HG03108 (cell line): ENCODE measurements around the gene COL28A1.
A peak's percentile ranks its signal among the peaks of the same experiment; 100 is the strongest.

Source experiments
- ATAC-seq: cut with Tn5 transposase; IDR thresholded peaks from one replicate; pipeline ENCODE4 v1.9.1; 2021; ENCODE audit warnings: moderate library complexity; ENCODE audit not compliant: unreplicated experiment

Gene COL28A1

DNA sequence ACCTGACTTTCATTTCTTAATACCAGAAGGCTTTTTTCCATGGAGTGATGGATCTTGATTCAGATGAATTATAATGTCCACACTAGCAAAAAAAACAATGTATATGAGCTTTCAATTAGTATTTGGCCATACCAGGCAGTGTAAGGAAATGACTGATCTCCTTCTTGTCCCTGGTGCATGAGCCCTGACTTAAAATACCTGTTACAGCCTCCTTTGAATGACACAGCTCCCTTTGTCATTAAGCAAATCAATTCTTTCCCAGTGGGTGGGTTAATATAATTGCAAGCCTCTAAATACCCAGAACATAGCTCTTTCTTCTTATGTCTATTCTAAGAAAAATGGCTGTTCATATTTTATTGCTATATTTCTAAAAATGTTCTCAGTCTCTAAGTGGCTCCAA, 188.6 kb downstream of the COL28A1 start:
- ATAC-seq: no peak

DNA sequence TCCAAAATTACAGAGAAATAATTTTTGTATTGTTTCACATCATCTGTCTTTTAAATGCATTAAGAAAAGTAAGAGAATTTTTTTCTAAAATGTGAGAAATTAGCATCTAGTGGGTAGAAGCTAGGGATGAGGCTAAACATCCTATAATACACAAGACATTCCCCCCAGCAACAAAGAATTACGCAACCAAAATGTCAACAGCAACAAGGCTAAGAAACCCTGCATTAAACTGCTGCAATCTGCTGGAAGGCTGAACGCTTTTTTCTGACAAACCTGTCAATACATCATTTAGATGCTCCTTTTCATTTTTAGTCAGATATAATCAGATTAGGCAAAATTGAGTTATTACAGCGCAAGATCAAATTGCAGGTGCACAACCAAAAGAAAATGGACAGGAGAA, 191.1 kb downstream of the COL28A1 start:
- ATAC-seq: no peak

DNA sequence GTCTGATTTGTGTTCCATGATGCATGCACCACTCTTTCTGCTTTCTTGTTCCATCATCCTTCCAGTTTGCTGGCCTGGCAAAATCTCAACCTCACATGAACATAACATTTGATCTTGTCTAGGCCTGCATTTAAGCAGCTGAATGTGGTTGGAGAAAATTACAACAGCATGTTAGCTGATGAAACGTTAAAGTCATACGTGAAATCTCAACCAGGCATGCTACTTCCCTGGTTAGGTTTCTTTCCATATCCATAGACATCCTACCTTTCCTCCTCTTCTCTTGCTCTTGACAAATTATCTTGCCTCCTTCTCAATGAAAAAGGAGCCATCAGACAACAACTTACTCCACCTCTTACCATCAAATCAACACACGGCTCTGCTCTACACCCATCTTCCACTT, 199.8 kb downstream of the COL28A1 start:
- no peak for ATAC-seq

DNA sequence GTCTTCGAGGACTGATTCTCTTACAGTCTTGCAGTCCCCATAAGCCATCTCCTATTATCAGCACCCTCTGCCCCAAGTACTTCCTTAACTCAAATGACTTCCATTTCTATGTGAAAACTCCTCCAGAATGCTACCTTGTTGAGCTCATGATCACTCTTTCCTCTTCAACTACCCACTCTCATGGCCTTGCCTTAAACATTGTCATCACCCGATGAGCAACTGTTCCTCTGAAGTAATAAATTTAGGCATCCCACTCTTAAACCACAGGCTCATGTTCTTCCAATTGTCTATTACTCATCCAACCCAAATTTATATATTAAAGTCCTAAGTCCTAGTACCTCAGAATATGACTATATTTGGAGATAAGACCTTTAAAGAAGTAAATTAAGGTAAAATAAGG, 200.5 kb downstream of the COL28A1 start:
- ATAC-seq: no peak

DNA sequence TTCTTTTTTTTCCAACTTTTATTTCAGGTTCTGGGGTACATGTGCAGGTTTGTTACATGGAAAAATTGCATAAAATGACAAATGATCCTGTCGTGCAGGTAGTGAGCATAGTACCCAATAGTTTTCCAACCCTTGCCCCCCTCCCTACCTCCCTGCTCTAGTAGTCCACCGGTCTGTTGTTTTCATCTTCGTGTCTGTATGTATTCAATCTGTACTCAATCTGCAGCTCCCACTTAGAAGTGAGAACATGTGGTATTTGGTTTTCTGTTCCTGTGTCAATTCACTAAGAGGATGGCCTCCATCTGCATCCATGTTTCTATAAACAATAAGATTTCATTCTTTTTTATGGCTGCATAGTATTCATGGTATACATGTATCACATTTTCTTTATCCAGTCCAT, 202.1 kb downstream of the COL28A1 start:
- no peak for ATAC-seq

DNA sequence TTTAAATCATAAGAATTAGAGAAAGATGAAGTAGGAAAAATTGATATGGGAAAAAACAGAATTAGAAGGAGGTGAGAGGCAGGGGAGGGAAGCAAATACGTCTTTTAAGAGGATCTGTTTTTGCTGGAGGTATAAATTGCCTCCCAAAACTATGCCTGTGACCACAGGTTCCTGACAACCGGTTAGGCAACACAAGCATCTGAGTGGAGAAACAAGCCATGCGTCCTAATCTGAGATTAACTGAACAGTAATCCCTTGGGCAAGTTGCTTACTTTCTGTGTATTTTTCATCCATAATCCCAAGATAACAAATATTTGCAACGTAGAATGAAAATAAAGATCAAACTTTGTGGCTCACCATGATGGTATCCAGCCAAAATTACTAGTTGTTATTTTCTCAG, 204.2 kb downstream of the COL28A1 start:
- ATAC-seq: no peak

DNA sequence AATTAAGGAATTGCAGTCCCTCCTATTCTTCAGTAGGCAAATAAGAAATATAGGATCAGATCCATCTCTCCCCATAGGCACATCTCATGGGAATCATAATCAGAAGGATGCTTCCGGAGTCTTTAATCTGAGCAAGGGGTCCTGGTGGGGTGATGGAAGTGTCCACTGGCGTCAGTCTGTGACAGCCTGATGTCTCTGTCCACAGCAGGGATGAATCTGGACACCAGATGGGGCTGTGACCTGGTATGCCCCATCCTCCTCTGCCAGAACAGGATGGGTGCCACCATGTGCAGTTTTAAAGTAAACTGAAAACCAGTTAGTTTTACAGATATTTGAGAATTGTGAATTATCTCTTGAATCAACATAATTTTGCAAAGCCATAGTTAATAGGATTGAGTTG, 204.7 kb downstream of the COL28A1 start:
- no peak for ATAC-seq

DNA sequence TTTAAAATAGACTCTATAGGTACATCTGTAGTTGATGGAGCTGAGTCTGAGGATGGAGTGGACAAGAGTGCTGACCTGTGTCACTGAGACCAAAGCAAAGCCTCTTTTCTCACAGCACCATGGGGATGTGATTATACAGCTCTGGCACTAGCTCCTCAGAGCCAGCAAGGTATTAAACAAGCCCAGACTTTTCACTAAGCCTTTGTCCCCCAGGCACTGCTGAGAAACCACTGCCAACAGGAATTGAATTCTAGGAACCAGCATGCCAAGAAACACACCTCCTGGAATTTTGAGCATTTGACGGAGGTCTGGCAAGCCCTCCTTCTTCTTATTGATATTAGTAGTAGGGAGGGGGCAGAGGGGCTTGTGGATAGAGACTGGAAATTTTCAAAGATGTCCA, 206.3 kb downstream of the COL28A1 start:
- no peak for ATAC-seq

DNA sequence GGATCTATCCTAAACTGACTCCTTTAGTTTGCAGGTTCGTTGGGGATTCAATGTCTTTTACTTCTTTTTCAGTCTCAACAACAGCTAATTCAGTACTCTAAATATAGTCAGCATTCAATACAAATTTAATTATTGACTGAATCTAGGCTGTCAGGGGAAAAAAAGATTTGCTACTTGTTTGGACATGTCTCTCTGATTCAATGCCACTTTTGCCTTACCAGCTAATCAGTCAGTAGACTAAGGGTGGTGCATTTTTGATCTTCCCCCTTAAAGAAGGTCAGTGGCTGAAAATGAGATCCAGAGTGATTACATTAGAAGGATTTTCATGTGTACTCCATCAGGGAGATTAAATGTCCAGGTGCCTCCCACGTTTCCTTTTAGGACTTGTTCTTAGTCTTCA, 208.2 kb downstream of the COL28A1 start:
- no peak for ATAC-seq

DNA sequence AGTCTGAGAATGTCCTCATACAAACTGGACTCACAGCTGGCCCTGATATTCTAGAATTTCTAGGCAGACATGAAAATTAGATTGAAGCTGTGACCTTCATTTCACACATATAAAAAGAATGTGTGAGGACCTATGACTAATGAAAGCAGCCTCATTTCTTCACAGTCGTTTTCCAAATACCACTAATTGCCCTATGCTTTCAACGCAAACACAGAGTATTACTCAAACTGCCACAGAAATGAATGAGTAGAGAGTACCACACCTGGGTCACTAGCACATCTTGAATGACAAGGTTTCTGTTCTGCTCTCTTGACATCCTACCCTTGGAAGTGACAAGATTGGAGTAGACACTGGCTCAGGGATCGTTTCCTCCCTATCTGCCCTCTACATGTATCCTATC, 211.0 kb downstream of the COL28A1 start:
- ATAC-seq: no peak

DNA sequence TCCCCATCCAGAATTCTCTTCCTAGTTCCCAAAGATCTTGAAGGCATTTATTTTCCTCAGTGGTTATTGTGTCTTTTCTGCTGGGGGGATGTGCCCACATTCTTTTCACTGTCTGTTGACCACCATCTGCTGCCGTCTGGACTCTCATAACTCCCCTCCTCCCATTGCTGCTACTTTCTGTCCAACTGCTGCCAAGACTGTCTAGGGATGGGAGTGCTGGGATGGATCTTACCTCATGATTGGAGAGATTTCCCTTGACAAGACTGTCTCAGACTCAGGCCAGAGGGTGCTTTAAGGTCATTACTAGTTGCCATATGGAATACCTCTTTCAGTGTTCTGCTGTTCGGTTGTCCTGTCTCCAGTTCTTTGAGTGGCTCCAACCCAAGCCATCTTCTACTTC, 211.8 kb downstream of the COL28A1 start:
- no peak for ATAC-seq

DNA sequence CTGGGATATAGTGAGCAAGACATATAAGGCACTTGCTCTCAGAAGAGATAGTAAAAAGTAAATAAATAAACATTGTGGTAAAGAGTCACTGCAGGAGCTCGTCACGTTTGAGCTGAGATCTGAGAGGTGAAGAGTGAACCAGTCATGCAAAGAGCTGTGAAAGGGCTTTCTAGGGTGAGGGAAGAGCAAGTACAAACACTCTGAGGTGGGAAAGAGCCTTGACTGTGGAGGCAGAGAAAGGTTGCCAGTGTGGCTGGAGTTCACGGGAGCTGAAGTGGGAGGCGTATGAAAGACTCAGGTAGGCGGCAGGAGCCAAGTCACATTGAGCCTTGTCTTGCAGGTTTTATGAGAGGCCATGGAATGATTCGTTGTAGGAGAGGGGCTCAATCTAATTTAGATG, 212.3 kb downstream of the COL28A1 start:
- peak; percentile 58 for ATAC-seq

DNA sequence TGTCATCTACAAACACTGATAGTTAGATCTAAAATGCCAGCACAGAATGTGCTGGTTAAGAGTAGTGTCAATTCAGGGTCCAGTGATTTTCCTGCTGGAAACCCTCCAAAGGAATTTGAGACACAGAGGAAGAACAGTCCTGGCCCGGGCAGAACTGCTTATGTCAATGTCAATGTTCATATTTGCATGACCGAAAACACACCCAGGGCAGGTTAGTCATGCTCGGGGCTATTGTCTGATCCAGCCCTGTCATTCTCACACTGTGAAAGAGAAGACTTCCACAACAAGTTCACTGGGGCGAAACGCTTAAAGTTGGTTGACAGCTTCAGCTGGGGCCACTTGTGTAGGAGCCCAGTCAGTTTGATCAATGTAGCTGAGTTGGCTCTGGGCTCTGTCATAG, 214.0 kb downstream of the COL28A1 start:
- ATAC-seq: peak; percentile 90

DNA sequence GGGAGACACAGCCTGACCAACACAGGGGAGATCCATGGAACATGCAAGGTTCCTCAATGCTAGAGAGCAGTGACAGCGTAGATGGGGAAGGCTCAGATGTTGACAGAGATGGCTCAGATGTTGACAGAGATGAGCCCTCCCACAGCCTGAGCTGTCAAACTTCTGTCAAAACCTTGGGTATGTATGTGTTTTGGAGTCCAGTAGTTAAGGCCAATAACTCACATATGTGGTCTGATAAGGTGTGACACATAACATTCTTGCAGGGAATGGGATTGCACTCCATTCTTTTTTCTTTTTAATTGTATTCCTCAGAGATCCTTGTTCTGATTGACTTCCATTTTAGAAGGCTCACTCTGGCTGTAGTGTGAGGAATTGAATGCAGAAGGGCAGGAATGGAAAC, 217.1 kb downstream of the COL28A1 start:
- ATAC-seq: no peak

DNA sequence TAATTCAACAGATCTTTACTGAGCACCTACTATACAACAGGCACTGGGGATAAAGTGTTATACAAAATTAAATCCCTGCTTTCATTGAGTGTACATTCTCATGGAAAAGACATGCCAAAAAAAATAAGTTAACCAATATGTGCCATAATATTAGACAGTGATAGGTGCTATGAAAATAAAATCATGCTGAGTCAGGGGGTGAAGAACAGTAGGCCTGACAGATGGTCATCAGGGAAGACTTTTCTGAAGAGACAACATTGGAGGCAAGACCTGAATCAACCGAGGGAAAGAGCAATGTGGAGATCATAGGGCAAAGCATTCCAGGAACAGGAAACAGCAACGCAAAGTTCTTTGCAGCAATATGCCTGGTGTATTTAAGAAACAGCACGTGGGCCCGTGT, 217.8 kb downstream of the COL28A1 start:
- no peak for ATAC-seq

DNA sequence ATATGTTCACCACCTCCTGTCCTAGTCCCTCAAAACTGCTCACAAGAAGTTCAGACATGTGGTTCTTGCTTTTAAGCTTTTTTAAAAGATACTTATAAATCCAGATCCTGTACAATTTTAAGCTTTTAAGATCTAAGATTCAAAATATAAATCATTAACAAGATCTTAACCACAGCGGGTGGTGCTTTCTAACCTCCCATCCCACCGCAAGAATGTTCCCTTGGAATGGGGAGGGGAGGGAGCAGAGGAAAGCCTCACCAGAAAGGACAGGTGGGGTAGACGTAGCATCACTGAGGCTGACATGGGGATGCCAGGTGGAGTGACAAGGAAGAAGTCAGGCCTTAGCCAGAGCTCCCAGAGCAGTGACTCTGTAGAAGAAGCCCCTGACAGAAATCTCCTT, 219.8 kb downstream of the COL28A1 start:
- no peak for ATAC-seq

DNA sequence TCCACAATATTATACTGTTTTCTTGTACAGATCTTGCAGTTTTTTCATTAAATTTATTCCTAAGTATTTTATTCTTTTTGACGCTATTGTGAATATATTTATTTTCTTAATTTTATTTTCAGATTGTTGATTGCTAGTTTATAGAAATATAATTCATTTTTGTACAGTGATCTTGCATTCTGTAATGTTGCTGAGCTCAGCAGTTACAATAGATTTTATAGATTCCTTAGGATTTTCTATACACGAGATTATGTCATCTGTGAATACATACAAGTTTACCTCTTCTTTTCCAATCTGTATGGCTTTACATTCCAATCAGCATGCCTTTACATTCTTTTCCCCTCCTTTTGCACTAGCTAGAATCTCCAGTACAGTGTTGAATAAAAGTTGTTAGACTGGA, 223.3 kb downstream of the COL28A1 start:
- ATAC-seq: no peak

DNA sequence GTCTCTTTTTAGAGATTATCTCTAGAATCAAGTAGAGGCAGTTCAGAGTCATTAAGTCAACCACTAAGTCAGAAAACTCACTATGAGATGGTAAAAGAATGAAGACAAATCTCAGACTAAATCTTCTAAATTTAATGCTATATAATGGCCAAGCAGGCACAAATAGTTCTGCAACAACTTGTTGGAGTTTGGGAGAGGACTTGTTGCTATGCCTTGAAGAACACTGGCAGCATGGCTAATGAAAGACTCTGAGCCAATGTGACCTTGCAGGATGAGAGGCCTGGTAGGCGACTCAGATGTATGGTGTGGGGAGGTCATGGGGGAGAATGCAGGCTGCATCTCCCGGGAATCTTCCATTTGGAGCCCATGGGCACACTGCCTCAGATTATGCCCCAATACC, 224.7 kb downstream of the COL28A1 start:
- no peak for ATAC-seq

DNA sequence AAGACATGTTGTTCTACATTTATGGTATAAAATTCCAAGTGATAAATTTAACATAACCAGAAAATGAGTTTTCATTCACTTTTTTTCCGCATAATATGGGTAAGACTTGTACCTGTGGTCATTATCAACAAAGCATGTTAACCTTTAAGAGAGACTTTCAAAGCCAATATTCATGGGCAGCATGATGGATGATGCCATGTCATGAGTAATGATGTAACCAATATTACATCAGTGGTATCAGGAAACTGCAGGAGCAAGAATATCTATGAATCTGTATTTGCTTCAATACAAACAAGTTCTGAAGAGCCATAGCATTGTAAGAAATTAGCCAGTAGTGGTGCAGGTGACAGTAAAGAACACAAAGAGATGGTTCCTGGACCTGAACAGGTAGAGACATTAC, 226.5 kb downstream of the COL28A1 start:
- no peak for ATAC-seq
